HepG2 (cell line): Measurements from ENCODE around the gene OSGIN1. TPM values are rescaled to one million over a fixed set of nuclear protein-coding genes. Genes with fewer than 3 reads are reported as not detected.

Source experiments
- AHR ChIP-seq: IDR thresholded peaks from 2 replicates; pipeline ENCODE4 v1.6.1; 2018; ENCODE audit warnings: missing genetic modification reagents, missing compliant biosample characterization
- ARID3A ChIP-seq: IDR thresholded peaks from 2 replicates; pipeline ENCODE4 v1.6.1; 2012; ENCODE audit warnings: low read depth, low read length, improper control_type of control experiment
- BORCS8-MEF2B ChIP-seq: sonication (generic); formaldehyde crosslinking; IDR thresholded peaks from 2 replicates; pipeline ENCODE4 v1.8.0; 2022; ENCODE audit warnings: mild to moderate bottlenecking, missing genetic modification reagents
- CHD2 ChIP-seq: IDR thresholded peaks from 2 replicates; pipeline ENCODE4 v1.6.1; 2011; ENCODE audit warnings: low read depth, low read length, improper control_type of control experiment
- ETV6 ChIP-seq: sonication (generic); formaldehyde crosslinking; conservative IDR thresholded peaks from 2 replicates; pipeline ENCODE4 v1.4.0; 2020; ENCODE audit warnings: missing genetic modification reagents
- JUND ChIP-seq: sonication (generic); formaldehyde crosslinking; IDR thresholded peaks from 2 replicates; pipeline ENCODE4 v1.8.0; 2022; ENCODE audit warnings: mild to moderate bottlenecking, missing genetic modification reagents
- KDM5B ChIP-seq: sonication (generic); formaldehyde crosslinking; IDR thresholded peaks from 2 replicates; pipeline ENCODE4 v1.4.0; 2020; ENCODE audit warnings: missing genetic modification reagents, mild to moderate bottlenecking, borderline replicate concordance
- MEIS1 ChIP-seq: sonication (generic); formaldehyde crosslinking; IDR thresholded peaks from 2 replicates; pipeline ENCODE4 v1.9.0; 2021; ENCODE audit warnings: mild to moderate bottlenecking, missing genetic modification reagents, moderate library complexity, borderline replicate concordance
- YEATS4 ChIP-seq: sonication (generic); formaldehyde crosslinking; IDR thresholded peaks from 2 replicates; pipeline ENCODE4 v1.4.0; 2020; ENCODE audit warnings: missing genetic modification reagents, borderline replicate concordance
- ZBTB4 ChIP-seq: sonication (generic); formaldehyde crosslinking; IDR thresholded peaks from 2 replicates; pipeline ENCODE4 v1.4.0; 2020; ENCODE audit warnings: missing genetic modification reagents, mild to moderate bottlenecking, borderline replicate concordance
- ZFP1 ChIP-seq: IDR thresholded peaks from 2 replicates; pipeline ENCODE4 v1.6.1; 2016
- ZGPAT ChIP-seq: IDR thresholded peaks from 2 replicates; pipeline ENCODE4 v1.6.1; 2016; ENCODE audit warnings: mild to moderate bottlenecking
- ZHX1 ChIP-seq: sonication (generic); formaldehyde crosslinking; IDR thresholded peaks from 2 replicates; pipeline ENCODE4 v1.8.1; 2022; ENCODE audit warnings: low read depth, mild to moderate bottlenecking, missing genetic modification reagents
- ZNF18 ChIP-seq: sonication (generic); formaldehyde crosslinking; IDR thresholded peaks from 2 replicates; pipeline ENCODE4 v1.8.0; 2022; ENCODE audit warnings: mild to moderate bottlenecking, missing genetic modification reagents; ENCODE audit not compliant: insufficient replicate concordance
- ZNF747 ChIP-seq: sonication (generic); formaldehyde crosslinking; IDR thresholded peaks from 2 replicates; pipeline ENCODE4 v1.8.1; 2023; ENCODE audit warnings: missing genetic modification reagents, mild to moderate bottlenecking, borderline replicate concordance
- ZSCAN30 ChIP-seq: sonication (generic); formaldehyde crosslinking; IDR thresholded peaks from 2 replicates; pipeline ENCODE4 v1.5.0; 2020; ENCODE audit warnings: mild to moderate bottlenecking, missing genetic modification reagents
- polyA plus RNA-seq, 8 experiments: library from polyadenylated mRNA; depleted of rRNA in 3 of 8; stranded (reverse) in 7 of 8; unstranded in 1 of 8; fragments of >200 nt; fragmentation: Illumina TruSeq in 4 of 8; extraction: Trizol in 4 of 8; gene quantifications; 2 replicates each; pipeline versions ENCODE4 v1.2.1 to v1.2.3, GENCODE V29; 2011 to 2016; ENCODE audit warnings: low read depth in 4 of 8, missing spikeins in 1 of 8, mixed read lengths in 1 of 8; ENCODE audit not compliant: insufficient read depth in 1 of 8
- total RNA-seq, 5 experiments: library from RNA; depleted of rRNA; stranded (reverse); fragments of >200 nt; fragmentation: Illumina TruSeq; extraction: Trizol; gene quantifications; 2 replicates each; pipeline ENCODE4 v1.2.3, GENCODE V29; 2016; ENCODE audit warnings: low read depth in 1 of 5

Gene OSGIN1
- total and polyA plus RNA-seq, 2 of the 13 experiments (the other 11 are each of a cell fraction or from before 2014, with no cell fraction given), result 20.5 to 27.1 TPM

- TF ChIP-seq ZHX1 (CRISPR knock-in tag) (no peak), ZSCAN30 (CRISPR knock-in tag) (no peak), ETV6 (CRISPR knock-in tag) (no peak), JUND (CRISPR knock-in tag) (no peak), YEATS4 (no peak), ZFP1 (CRISPR knock-in tag) (no peak), ZBTB4 (peak; percentile 37; the same call in 1 of the 2 replicates), KDM5B (CRISPR knock-in tag) (peak; percentile 20; the same call in 1 of the 2 replicates), MEIS1 (CRISPR knock-in tag) (no peak), AHR (CRISPR knock-in tag) (no peak), CHD2 (no peak), ZGPAT (CRISPR knock-in tag) (0 out of 2 replicates have a peak, but pooled peaks have one; percentile 26), ARID3A (no peak), ZNF747 (CRISPR knock-in tag) (no peak), ZNF18 (no peak), BORCS8-MEF2B (no peak; the same call in 1 of the 2 replicates)
Measured at GRCh38 chr16:83956336-83957289, 3.6 kb downstream of the OSGIN1 start (continued).
